Transverse colon (tissue), 3 donors: Measurements from ENCODE around the gene SMAD7.

Experiments
- POLR2A ChIP-seq: fragments of 450-650 bp; IDR thresholded peaks from one replicate; pipeline ENCODE4 v1.6.1; 2016; ENCODE audit warnings: antibody characterized with exemption, mild to moderate bottlenecking, moderate library complexity
- TF ChIP-seq, protein P1 (sequence below), 5 experiments: fragments of 200-600 bp in 3 of 5; fragments of 450-650 bp in 2 of 5; sonication (generic) in 3 of 5; IDR thresholded peaks; 1 replicate in 2 of 5; 2 replicates in 3 of 5; pipeline ENCODE4 v1.5.1; 2016 to 2017; ENCODE audit warnings: antibody characterized with exemption in 5 of 5, inconsistent platforms in 3 of 5, mild to moderate bottlenecking in 2 of 5, moderate library complexity in 1 of 5

DNA sequence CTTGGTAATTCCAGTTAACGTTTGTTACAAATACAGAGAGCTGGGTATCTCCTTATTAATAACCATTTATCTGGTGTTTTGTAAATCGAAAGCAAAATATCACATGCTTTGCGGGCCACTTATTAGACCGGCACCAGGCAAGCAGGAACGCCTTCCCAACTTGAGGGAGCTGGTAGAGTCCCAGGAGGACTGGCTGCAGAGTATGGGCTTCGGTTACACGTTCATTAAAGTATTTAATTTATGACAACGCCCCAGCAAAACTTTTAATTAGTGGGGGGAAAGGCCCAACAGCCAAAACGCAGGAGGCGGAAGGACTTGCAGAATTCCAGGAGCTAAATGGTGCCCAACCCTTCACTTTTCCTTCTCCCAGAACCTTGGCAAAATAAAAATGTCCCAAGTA lies 3.7 kb downstream of the SMAD7 start:
- TF ChIP-seq, protein P1, sequence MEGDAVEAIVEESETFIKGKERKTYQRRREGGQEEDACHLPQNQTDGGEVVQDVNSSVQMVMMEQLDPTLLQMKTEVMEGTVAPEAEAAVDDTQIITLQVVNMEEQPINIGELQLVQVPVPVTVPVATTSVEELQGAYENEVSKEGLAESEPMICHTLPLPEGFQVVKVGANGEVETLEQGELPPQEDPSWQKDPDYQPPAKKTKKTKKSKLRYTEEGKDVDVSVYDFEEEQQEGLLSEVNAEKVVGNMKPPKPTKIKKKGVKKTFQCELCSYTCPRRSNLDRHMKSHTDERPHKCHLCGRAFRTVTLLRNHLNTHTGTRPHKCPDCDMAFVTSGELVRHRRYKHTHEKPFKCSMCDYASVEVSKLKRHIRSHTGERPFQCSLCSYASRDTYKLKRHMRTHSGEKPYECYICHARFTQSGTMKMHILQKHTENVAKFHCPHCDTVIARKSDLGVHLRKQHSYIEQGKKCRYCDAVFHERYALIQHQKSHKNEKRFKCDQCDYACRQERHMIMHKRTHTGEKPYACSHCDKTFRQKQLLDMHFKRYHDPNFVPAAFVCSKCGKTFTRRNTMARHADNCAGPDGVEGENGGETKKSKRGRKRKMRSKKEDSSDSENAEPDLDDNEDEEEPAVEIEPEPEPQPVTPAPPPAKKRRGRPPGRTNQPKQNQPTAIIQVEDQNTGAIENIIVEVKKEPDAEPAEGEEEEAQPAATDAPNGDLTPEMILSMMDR (IDR thresholded peaks at IDR 0.05), result no peak
- no peak for TF ChIP-seq POLR2A
